ENCODE results near the gene PGLYRP1.

Gene PGLYRP1

DNA sequence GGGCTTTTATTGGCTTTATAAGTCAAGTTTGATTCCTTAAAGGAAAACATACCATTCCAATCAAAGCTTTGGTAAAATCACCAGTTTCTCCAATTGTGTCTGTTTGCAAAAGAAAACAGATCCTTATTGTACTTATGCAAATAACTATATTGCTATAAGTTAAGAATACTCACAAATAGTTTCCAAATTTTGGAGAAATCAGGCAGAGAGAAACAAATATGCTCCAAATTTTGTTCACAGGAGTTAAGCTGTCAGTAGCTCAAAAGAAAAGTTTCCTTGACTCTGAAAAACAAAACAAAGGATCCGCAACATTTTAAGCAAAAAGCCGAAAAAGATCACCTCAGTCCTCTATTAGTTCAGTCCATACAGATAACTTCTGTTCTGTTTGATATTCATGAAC is 37.2 kb upstream of the PGLYRP1 start:
- Histone ChIP-seq H2BK15ac (ENCODE audit: low read depth, poor library complexity, severe bottlenecking) (no peak overlapping the region), H3K14ac (ENCODE audit: low read length in 2 of 2) (no peak overlapping the region), H4K8ac (ENCODE audit: low read length) (no peak overlapping the region), H2BK120ac (ENCODE audit: low read depth, low read length) (no peak overlapping the region), H3K9ac (ENCODE audit: low read length) (no peak overlapping the region), H3K18ac (ENCODE audit: low read depth in 1 of 2, low read length in 2 of 2) (no peak overlapping the region), H3K23ac (ENCODE audit: low read length in 2 of 2) (no peak overlapping the region), H3K4me2 (ENCODE audit: low read length, poor library complexity, severe bottlenecking) (no peak overlapping the region), H3K9me3 (ENCODE audit: control insufficient read depth, low read length) (peaks cover 26% of the 10 kb centered on the region), H2BK12ac (ENCODE audit: low read length in 2 of 2) (no peak overlapping the region), H3K79me1 (replicated peaks; ENCODE audit: low read length, poor library complexity, severe bottlenecking) (no peaks in the 10 kb centered on the region), H2AK5ac (ENCODE audit: low read length, severe bottlenecking) (no peak overlapping the region), H2AFZ (ENCODE audit: low read depth, low read length) (no peak overlapping the region), H3K4me3 (ENCODE audit: insufficient read depth in 1 of 2, low read depth in 1 of 2, low read length in 2 of 2) (no peak overlapping the region), H3K27me3 (ENCODE audit: control insufficient read depth in 1 of 2, insufficient read depth in 1 of 2, low read length in 2 of 2) (peaks cover 34 to 58% of the 10 kb centered on the region in 2 experiments), H2BK5ac (ENCODE audit: low read depth, low read length, poor library complexity, severe bottlenecking) (no peak overlapping the region), H3K27ac (ENCODE audit: low read length, poor library complexity, severe bottlenecking) (no peak overlapping the region), H3K4me1 (ENCODE audit: control insufficient read depth, insufficient read depth, low read depth, low read length) (no peaks in the 10 kb centered on the region), H3K36me3 (ENCODE audit: control insufficient read depth in 1 of 2, insufficient read depth in 2 of 2, low read depth in 1 of 2, low read length in 2 of 2) (no peaks in the 10 kb centered on the region), H3K4ac (ENCODE audit: low read depth in 1 of 2, low read length in 2 of 2) (no peak overlapping the region), H4K91ac (ENCODE audit: low read length) (no peak overlapping the region)
- 79% methylated on average over 2 of the region's 2 CpGs for WGBS
- DNase-seq: no peak

DNA sequence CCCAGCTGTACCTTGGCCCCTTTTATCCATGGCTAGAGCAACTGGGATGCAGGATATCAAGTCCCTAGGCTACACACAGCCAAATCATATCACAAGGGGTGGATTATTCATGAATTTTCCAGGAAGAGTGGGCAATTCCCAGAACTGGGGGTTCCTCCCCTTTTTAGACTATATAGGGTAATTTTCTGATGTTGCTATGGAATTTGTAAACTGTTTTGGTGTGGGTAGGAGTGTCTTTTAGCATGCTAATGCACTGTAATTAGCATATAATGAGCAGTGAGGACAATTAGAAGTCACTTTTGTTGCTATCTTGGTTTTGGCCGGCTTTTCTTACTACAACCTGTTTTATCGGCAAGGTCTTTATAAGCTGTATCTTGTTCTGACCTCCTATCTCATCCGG is 35.9 kb upstream of the PGLYRP1 start:
- no peak overlapping the region for H3K4me3 ChIP-seq (ENCODE audit: insufficient read depth in 1 of 2, low read depth in 1 of 2, low read length in 2 of 2)

DNA sequence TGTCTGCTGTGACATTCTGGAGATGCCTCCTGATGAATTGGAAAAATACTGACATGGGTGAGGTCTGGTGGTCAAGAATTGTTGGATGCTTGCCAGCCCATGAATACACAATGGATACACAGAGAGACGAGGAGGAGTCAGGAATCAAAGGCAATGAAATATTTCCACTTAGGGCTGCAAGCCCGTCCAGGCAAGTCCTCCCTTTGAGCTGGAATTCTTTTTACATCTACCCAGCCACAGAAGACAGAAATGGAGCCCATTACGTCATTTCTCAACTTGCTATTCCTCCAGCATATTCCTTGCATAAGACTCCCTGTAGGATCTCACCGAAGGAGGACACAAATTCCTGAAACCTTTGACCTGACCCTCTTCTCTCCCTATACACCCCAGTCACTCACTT is 33.7 kb upstream of the PGLYRP1 start:
- no peak overlapping the region for H2BK15ac ChIP-seq (ENCODE audit: low read depth, poor library complexity, severe bottlenecking)

More for the DNA sequence above, 35.9 kb upstream of the PGLYRP1 start:
- Histone ChIP-seq H3K36me3 (ENCODE audit: control insufficient read depth in 1 of 2, insufficient read depth in 2 of 2, low read depth in 1 of 2, low read length in 2 of 2) (no peaks in the 10 kb centered on the region), H2AK5ac (ENCODE audit: low read length, severe bottlenecking) (no peak overlapping the region), H2BK12ac (ENCODE audit: low read length in 2 of 2) (no peak overlapping the region), H2BK120ac (ENCODE audit: low read depth, low read length) (no peak overlapping the region), H3K14ac (ENCODE audit: low read length in 2 of 2) (no peak overlapping the region), H2BK5ac (ENCODE audit: low read depth, low read length, poor library complexity, severe bottlenecking) (no peak overlapping the region), H3K79me1 (replicated peaks; ENCODE audit: low read length, poor library complexity, severe bottlenecking) (no peaks in the 10 kb centered on the region), H3K4me1 (ENCODE audit: control insufficient read depth, insufficient read depth, low read depth, low read length) (no peaks in the 10 kb centered on the region), H3K9ac (ENCODE audit: low read length) (no peak overlapping the region), H4K8ac (ENCODE audit: low read length) (no peak overlapping the region), H3K27me3 (ENCODE audit: control insufficient read depth in 1 of 2, insufficient read depth in 1 of 2, low read length in 2 of 2) (peaks cover 39 to 69% of the 10 kb centered on the region in 2 experiments), H3K23ac (ENCODE audit: low read length in 2 of 2) (no peak overlapping the region), H3K18ac (ENCODE audit: low read depth in 1 of 2, low read length in 2 of 2) (no peak overlapping the region), H3K27ac (ENCODE audit: low read length, poor library complexity, severe bottlenecking) (no peak overlapping the region), H2BK15ac (ENCODE audit: low read depth, poor library complexity, severe bottlenecking) (no peak overlapping the region), H3K4ac (ENCODE audit: low read depth in 1 of 2, low read length in 2 of 2) (no peak overlapping the region), H4K91ac (ENCODE audit: low read length) (no peak overlapping the region), H3K9me3 (ENCODE audit: control insufficient read depth, low read length) (peaks cover 29% of the 10 kb centered on the region), H2AFZ (ENCODE audit: low read depth, low read length) (no peak overlapping the region), H3K4me2 (ENCODE audit: low read length, poor library complexity, severe bottlenecking) (no peak overlapping the region)
- 79% methylated on average over 3 of the region's 3 CpGs for WGBS
- DNase-seq: no peak

DNA sequence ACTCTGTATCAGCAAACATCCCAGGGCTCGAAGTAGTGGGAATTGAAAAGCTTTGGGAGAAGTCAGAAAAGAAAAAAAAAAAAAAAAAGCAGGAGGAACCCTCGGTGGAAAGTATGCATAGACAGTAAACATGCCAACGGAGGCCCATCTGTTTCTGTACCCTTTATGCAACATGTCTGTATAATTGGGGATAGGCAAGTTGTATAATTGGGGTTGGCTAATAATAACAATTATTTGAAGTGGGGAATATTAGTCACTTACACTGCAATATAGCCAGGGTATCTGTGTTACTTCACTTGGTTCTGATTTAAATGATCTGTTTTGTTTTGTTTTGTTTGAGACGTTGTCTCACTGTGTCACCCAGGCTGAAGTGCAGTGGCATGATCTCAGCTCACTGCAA is 30.0 kb upstream of the PGLYRP1 start:
- no peaks in the 10 kb centered on the region for H3K79me1 ChIP-seq (replicated peaks; ENCODE audit: low read length, poor library complexity, severe bottlenecking)
- no peak overlapping the region for H2AFZ ChIP-seq (ENCODE audit: low read depth, low read length)
- H2BK12ac ChIP-seq (ENCODE audit: low read length in 2 of 2): no peak overlapping the region
- no peak overlapping the region for H3K23ac ChIP-seq (ENCODE audit: low read length in 2 of 2)
- no peak overlapping the region for H2BK120ac ChIP-seq (ENCODE audit: low read depth, low read length)
- H3K4me3 ChIP-seq (ENCODE audit: insufficient read depth in 1 of 2, low read depth in 1 of 2, low read length in 2 of 2): no peak overlapping the region
- no peak overlapping the region for H2AK5ac ChIP-seq (ENCODE audit: low read length, severe bottlenecking)
- no peak overlapping the region for H3K4ac ChIP-seq (ENCODE audit: low read depth in 1 of 2, low read length in 2 of 2)
- no peak overlapping the region for H3K18ac ChIP-seq (ENCODE audit: low read depth in 1 of 2, low read length in 2 of 2)
- no peak overlapping the region for H2BK5ac ChIP-seq (ENCODE audit: low read depth, low read length, poor library complexity, severe bottlenecking)
- DNase-seq: no peak
- no peak overlapping the region for H4K91ac ChIP-seq (ENCODE audit: low read length)
- 59% methylated on average over 4 of the region's 4 CpGs for WGBS
- H3K9me3 ChIP-seq (ENCODE audit: control insufficient read depth, low read length): peaks cover 11% of the 10 kb centered on the region
- no peak overlapping the region for H2BK15ac ChIP-seq (ENCODE audit: low read depth, poor library complexity, severe bottlenecking)
- H3K36me3 ChIP-seq (ENCODE audit: control insufficient read depth in 1 of 2, insufficient read depth in 2 of 2, low read depth in 1 of 2, low read length in 2 of 2): no peaks in the 10 kb centered on the region
- no peak overlapping the region for H3K9ac ChIP-seq (ENCODE audit: low read length)
- no peak overlapping the region for H3K27ac ChIP-seq (ENCODE audit: low read length, poor library complexity, severe bottlenecking)
- no peak overlapping the region for H3K4me2 ChIP-seq (ENCODE audit: low read length, poor library complexity, severe bottlenecking)
- no peak overlapping the region for H4K8ac ChIP-seq (ENCODE audit: low read length)
- peaks cover 26 to 78% of the 10 kb centered on the region in 2 experiments for H3K27me3 ChIP-seq (ENCODE audit: control insufficient read depth in 1 of 2, insufficient read depth in 1 of 2, low read length in 2 of 2)
- H3K14ac ChIP-seq (ENCODE audit: low read length in 2 of 2): no peak overlapping the region
- no peaks in the 10 kb centered on the region for H3K4me1 ChIP-seq (ENCODE audit: control insufficient read depth, insufficient read depth, low read depth, low read length)

More for the DNA sequence above, 33.7 kb upstream of the PGLYRP1 start:
- WGBS: 65% methylated on average over 4 of the region's 4 CpGs
- Histone ChIP-seq H3K36me3 (ENCODE audit: control insufficient read depth in 1 of 2, insufficient read depth in 2 of 2, low read depth in 1 of 2, low read length in 2 of 2) (no peaks in the 10 kb centered on the region), H3K79me1 (replicated peaks; ENCODE audit: low read length, poor library complexity, severe bottlenecking) (no peaks in the 10 kb centered on the region), H3K4me3 (ENCODE audit: insufficient read depth in 1 of 2, low read depth in 1 of 2, low read length in 2 of 2) (no peak overlapping the region), H2AK5ac (ENCODE audit: low read length, severe bottlenecking) (no peak overlapping the region), H3K23ac (ENCODE audit: low read length in 2 of 2) (no peak overlapping the region), H2BK5ac (ENCODE audit: low read depth, low read length, poor library complexity, severe bottlenecking) (no peak overlapping the region), H2BK12ac (ENCODE audit: low read length in 2 of 2) (no peak overlapping the region), H3K14ac (ENCODE audit: low read length in 2 of 2) (no peak overlapping the region), H3K9me3 (ENCODE audit: control insufficient read depth, low read length) (peaks cover 22% of the 10 kb centered on the region), H3K4ac (ENCODE audit: low read depth in 1 of 2, low read length in 2 of 2) (no peak overlapping the region), H2AFZ (ENCODE audit: low read depth, low read length) (no peak overlapping the region), H3K18ac (ENCODE audit: low read depth in 1 of 2, low read length in 2 of 2) (no peak overlapping the region), H3K9ac (ENCODE audit: low read length) (no peak overlapping the region), H3K4me2 (ENCODE audit: low read length, poor library complexity, severe bottlenecking) (peak overlapping the region; percentile 21), H3K4me1 (ENCODE audit: control insufficient read depth, insufficient read depth, low read depth, low read length) (no peaks in the 10 kb centered on the region), H4K8ac (ENCODE audit: low read length) (no peak overlapping the region), H2BK120ac (ENCODE audit: low read depth, low read length) (no peak overlapping the region), H4K91ac (ENCODE audit: low read length) (no peak overlapping the region), H3K27ac (ENCODE audit: low read length, poor library complexity, severe bottlenecking) (peak overlapping the region; percentile 11), H3K27me3 (ENCODE audit: control insufficient read depth in 1 of 2, insufficient read depth in 1 of 2, low read length in 2 of 2) (peaks cover 33 to 69% of the 10 kb centered on the region in 2 experiments)
- DNase-seq: no peak
